Fibroblast of the aortic adventitia (primary cell): ENCODE results near the gene PHACTR1. TPM values are rescaled to one million over a fixed set of nuclear protein-coding genes. Genes with fewer than 3 reads are reported as not detected.

Experiments
- DNase-seq: peaks from one replicate; pipeline ENCODE4 v3.0.0-alpha.2; 2010; ENCODE audit warnings: low read depth
- H3K4me3 ChIP-seq: 2 replicates; pipeline ENCODE4 v1.5.1; 2011; ENCODE audit warnings: low read depth, mild to moderate bottlenecking, control low read depth, low read length, moderate library complexity
- CTCF ChIP-seq: IDR thresholded peaks from 2 replicates; pipeline ENCODE4 v1.5.1; 2011; ENCODE audit warnings: mild to moderate bottlenecking, low read length, control low read depth, inconsistent platforms; ENCODE audit not compliant: insufficient read depth
- total RNA-seq: library from RNA; depleted of rRNA; stranded (reverse); fragments of >200 nt; gene quantifications from 2 replicates; pipeline ENCODE4 v1.2.3, GENCODE V29; 2012; ENCODE audit warnings: low replicate concordance

PHACTR1 gene
- total RNA-seq, result 0.49 and 0.99 TPM in 2 replicates

DNA sequence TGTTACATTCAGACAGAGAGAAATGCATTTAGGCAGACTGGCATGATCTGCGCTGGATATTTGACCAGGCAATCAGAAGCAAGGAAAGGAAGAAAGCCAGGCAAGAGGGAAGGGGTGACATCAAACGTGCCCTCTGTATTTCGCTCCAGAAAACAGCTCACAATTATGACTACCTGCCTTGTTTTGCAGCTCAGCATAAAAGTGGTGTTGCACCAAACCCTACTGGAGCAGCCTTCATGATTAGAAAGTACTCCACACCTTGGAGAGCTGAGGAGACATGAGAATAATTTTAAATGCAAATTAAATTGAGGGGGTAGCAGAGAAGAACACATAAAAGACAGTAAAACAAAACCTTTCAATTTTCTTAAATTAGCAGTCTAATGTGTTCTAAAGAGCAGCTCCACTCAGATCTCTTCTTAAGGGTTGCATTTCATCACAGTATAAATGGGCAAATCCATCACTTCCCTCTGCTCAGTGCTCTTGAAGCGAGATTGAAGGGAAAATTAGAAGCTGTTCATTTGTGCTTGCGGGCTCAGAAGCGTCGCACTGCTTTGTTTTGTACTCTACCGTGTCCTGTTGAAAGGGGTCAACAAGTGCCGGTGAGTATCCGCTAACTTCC is at the start of gene PHACTR1:
Gene PHACTR1 (plus strand): TSS at position 470 of the 619 bp plus-strand sequence.
- H3K4me3 ChIP-seq, result no peak within 1 kb of the TSS
- DNase-seq, result no peak
- no peak for TF ChIP-seq CTCF

DNA sequence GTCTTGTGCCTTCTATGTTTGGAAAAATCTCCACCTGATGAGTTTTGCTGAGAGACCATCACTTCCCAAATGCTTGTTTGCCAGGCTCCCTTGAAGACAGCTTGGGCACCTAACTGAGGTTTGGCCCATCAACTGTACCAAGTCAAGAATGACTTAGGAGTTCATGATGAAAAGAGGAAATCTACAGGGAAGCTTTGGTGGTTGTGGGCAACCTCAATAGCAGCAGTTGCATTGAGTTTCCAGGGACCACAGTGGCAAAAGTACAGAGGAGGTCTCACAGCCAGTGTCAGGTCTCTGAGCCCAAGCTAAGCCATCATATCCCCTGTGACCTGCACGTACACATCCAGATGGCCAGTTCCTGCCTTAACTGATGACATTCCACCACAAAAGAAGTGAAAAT is 49.7 kb upstream of the PHACTR1 start:
- H3K4me3 ChIP-seq, result no peak overlapping the region
- DNase-seq, result no peak
- no peak for TF ChIP-seq CTCF

- DNase-seq, result no peak
- H3K4me3 ChIP-seq, result no peak overlapping the region
- no peak for TF ChIP-seq CTCF
Observed at GRCh38 chr6:12675931-12676330, 40.6 kb upstream of the PHACTR1 start.

- no peak for DNase-seq
- no peak for TF ChIP-seq CTCF
- H3K4me3 ChIP-seq, result no peak overlapping the region
Observed at GRCh38 chr6:12679341-12679740, 37.2 kb upstream of the PHACTR1 start.

GRCh38 chr6:12693122-12693521 is 23.4 kb upstream of the PHACTR1 start:
- H3K4me3 ChIP-seq, result no peak overlapping the region
- DNase-seq, result no peak
- TF ChIP-seq CTCF, result no peak

DNA sequence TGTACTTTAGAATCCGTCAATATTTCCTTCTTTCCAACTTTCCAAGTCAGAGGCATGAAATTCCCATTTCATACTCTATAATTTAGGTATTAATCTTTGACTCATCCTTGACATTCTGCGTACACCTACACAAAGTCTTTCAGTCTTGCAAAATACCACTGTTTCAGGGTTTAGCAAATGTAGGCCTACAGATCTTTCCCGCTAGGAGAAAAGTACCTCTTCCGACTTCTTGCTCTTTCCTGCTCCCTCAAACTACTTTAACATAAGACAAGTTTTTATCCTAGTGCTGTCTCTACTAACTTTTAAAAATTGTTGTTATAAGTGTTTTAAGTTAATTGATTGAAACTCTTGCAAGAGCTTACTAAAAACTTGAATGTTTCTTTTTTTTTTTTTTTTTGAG is 18.3 kb upstream of the PHACTR1 start:
- H3K4me3 ChIP-seq, result no peak overlapping the region
- DNase-seq, result no peak
- no peak for TF ChIP-seq CTCF

GRCh38 chr6:12704946-12705345 is 11.6 kb upstream of the PHACTR1 start:
- no peak overlapping the region for H3K4me3 ChIP-seq
- no peak for DNase-seq
- TF ChIP-seq CTCF, result no peak
